HG03139 (cell line): ENCODE results near the gene KMT2E.
"Not testable (repeated sequence)": the region's sequence is repeated elsewhere in the genome, so short reads cannot be mapped to it uniquely, and the experiment has no call there.

ENCODE experiments used
- ATAC-seq: cut with Tn5 transposase; IDR thresholded peaks from one replicate; pipeline ENCODE4 v1.9.1; 2021; ENCODE audit not compliant: unreplicated experiment

The KMT2E gene, protein sequence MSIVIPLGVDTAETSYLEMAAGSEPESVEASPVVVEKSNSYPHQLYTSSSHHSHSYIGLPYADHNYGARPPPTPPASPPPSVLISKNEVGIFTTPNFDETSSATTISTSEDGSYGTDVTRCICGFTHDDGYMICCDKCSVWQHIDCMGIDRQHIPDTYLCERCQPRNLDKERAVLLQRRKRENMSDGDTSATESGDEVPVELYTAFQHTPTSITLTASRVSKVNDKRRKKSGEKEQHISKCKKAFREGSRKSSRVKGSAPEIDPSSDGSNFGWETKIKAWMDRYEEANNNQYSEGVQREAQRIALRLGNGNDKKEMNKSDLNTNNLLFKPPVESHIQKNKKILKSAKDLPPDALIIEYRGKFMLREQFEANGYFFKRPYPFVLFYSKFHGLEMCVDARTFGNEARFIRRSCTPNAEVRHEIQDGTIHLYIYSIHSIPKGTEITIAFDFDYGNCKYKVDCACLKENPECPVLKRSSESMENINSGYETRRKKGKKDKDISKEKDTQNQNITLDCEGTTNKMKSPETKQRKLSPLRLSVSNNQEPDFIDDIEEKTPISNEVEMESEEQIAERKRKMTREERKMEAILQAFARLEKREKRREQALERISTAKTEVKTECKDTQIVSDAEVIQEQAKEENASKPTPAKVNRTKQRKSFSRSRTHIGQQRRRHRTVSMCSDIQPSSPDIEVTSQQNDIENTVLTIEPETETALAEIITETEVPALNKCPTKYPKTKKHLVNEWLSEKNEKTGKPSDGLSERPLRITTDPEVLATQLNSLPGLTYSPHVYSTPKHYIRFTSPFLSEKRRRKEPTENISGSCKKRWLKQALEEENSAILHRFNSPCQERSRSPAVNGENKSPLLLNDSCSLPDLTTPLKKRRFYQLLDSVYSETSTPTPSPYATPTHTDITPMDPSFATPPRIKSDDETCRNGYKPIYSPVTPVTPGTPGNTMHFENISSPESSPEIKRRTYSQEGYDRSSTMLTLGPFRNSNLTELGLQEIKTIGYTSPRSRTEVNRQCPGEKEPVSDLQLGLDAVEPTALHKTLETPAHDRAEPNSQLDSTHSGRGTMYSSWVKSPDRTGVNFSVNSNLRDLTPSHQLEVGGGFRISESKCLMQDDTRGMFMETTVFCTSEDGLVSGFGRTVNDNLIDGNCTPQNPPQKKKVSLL (N-terminal part only)

DNA sequence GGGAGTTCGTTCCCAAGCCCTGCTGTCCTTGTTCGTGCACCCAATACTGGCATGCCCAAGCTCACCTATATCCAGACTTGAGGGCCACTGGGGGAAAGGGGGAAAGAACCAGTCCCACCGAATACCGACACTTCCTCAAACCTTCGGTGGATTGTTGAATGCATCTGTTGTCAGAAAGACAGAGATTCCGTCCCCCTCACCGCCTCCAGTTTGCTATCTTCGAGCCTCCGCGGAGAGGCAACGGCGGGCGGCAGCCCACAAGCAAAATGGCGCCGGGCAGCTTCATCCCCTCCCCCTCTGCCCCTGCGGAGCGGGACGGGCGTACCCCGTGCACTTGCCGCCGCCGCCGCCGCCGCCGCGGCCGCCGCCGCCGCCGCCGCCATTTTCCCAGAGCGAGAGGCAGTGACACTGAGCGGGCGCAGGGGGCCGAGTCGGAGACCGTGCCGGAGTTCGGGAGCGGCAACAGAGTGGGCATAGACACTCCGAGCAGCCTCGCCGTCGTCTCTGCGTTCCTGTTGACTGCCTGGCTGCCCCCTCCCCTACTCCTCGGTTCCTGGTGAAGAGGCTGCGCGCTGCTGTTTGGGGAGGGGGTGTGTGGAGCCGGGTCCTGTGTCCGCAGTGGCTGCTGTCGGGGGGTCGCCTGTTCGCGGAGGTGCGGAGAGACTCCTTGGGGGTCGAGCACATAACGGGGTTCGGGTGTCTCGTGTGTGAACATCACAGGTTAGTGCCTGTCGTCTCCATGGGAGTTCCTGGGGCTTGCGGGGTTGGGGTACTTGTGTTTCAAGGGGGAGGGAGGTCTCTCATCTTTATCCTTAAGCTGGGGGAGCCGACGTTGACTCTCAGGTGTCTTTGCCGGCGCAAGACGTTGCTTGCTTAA lies at the start of gene KMT2E:
Gene KMT2E (plus strand): TSS at position 390 of the 877 bp plus-strand sequence. CDS start 26,748 bp downstream, outside the sequence.
- ATAC-seq = peak; percentile 26

DNA sequence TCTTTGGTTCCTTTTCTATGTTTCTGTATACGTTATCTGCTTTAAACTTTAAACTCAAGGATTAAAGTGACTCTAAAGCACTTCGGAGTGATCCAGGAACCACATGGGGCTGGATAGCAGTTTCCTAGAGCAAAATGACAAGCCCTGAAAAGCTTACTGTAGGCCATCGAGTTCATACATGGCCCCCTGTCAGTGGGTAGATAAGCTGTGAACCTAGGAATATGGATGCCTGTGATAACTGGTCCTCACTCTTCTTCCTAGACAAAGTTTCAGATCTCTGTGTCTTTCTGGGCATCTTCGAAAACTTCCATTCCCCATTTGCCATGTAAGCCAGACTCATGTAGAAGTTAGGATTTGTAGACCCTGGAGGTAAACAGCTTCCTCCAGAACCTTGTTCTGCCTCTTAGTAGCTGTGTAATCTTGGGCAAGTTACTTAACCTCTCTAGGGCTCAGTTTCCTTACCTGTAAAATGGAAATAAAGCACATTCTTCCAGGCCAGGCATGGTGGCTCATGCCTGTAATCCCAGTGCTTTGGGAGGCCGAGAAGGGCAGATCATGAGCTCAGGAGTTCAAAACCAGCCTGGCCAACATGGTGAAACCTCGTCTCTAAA lies 49.3 kb upstream of the KMT2E start:
- ATAC-seq = no peak

DNA sequence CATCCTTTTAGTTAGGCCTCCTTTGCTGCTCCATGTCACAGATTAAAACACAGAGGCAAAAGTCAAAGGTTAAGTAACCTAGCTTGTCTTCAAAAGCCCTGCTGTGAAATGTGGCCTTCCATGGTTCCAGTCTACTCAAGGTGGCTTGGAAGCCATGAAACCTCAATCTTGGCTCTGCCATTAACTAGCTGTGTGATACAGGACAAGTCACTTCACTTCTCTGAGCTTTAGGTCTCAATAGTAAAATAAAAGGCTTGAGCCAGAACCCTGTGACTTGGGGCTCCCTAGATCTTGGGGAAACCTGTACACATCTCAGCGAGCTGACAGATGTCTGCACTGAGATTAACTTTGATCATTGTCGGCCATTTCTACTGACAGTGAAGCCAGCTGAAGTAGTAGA lies 48.0 kb upstream of the KMT2E start:
- no peak for ATAC-seq

DNA sequence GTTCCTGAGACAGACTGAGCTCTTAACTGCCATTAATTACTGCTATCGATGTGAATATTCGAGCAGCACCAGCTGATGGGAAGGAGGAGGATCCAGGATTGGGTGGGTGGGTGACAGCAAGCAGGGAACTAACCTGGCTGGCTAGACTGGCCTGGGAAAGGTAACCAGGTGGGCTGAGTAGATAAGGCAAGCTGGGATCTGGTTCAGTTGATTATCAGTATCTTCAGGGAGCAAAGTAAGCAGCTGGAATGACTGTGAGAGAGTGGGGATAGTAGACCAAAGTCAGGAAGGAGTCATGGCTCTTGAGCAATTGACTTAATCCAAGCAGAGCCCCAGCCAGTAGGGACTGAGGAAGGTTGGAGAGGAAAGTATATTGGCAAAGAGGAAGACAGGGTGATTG lies 46.9 kb upstream of the KMT2E start:
- ATAC-seq = no peak

DNA sequence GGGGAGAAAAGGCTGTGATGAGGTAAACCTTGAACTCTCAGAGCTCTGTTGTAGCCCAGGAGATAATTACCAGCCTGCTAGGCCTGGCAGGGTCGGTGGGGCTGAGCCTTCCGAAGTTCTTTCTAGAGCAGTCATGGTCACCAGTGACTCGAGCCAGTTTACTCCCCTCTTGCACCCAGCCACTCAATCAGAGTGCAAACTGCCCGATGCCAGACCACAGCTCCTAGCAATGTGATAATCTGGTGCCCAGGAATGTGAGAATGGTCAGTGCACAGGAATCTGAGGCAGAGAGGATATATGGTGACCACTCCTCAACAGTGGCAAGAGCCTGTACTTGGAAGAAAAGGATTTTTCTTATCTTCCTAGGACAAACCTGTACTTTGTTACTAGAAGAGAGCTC lies 46.4 kb upstream of the KMT2E start:
- no peak for ATAC-seq

DNA sequence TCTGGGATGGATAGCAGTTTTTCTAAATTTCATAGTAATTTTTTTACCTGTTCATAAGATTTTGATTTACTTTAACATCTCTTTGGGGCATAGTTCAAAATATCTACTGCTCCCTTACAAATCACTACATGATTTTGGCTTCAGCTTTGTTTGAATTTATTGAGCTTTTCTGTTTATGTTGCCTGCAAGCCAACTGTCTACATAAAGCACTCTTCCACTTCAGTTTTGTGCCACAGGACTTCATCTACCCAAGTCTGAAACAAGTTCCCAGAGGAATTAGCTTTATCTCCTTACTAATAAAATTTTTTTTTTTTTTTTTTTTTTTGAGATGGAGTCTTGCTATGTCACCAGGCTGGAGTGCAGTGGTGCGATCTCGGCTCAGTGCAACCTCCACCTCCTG lies 45.4 kb upstream of the KMT2E start:
- ATAC-seq = no peak

DNA sequence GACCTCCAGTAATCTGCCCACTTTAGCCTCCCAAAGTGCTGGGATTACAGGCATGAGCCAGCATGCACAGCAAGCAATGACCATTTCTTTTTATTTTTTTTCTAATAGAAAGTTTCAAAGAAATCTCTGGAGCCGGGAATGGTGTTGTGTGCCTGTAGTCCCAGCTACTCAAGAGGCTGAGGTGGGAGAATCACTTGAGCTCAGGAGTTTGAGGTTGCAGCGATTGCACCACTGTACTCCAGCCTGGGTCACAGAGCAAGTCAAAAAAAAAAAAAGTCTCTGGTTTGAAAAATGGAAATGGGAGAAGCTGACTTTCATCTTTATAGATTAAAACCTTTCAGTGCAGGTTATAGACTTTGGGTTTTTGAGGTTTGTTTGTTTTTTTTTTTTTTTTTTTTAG lies 44.8 kb upstream of the KMT2E start:
- ATAC-seq = no peak

DNA sequence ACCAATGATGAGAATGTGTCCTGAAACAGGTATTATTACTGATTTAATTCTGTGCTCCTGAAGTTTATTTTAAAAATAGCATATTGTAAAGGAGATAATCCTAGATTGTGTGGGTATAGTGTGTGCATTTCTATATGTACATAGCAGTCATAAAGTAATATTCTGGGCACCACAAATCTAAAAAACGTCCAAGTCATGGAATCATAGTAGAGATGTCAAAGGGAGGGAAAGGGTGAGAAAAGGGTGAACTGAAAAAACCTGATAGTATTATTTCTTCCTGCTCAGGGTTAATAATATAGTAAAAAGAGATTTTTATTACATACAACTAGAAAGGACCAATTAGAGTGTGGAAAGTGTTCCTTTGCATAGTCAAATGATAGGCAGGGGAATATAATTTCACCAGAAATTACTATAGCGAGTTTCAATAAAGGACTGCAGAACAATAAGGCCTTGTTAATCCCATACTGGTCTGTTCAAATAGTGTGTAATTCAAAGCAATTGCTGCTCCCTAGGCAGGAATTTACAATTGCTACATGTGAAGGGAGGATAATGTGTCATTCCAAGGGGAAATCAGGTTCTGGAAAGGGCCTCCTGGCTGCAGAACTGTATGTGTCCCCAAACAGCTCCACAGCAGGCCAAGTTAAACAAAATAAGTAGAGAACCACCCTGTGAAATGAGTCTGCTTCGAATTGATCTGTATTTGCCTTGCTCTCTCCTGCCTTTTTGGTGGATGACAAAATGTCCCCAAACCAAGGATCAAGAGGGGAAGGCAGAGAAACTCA lies 42.5 kb upstream of the KMT2E start:
- ATAC-seq = no peak

DNA sequence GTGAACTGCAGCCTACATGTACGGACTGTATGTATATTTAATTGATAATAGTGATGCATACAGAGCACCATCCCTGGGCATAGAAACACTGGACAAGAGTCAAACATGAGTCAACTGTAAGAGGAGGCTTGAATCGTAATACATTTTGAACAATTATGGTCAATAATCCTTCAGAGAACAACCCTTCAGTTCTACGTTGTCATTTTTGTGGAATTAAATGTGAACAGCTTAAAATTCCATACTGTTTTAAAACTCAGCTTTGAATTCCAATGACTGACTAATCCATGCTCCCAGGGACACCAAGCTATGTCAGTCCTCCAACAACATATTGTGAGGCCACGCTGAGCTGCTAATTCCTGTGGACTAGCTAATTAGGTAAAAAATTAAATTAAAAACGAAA lies 41.5 kb upstream of the KMT2E start:
- ATAC-seq = no peak

DNA sequence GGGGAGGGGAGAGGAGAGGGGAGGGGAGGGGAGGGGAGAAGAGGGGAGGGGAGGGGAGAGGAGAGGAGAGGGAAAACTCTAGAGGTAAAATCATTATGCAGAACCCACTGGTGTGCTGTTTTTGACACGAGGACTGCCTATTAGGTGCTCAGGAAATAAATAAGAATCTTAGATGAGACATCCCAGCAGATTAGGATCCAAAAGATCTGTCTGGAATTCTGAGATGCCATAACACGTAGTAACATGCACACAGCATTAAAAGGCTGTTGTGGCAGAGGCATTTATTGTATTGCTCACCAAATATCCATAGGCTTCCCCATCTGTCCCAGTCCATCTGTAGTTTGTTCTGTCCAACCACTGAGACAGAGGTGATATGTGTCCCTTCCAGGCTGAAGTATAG lies 40.8 kb upstream of the KMT2E start:
- ATAC-seq = no peak

DNA sequence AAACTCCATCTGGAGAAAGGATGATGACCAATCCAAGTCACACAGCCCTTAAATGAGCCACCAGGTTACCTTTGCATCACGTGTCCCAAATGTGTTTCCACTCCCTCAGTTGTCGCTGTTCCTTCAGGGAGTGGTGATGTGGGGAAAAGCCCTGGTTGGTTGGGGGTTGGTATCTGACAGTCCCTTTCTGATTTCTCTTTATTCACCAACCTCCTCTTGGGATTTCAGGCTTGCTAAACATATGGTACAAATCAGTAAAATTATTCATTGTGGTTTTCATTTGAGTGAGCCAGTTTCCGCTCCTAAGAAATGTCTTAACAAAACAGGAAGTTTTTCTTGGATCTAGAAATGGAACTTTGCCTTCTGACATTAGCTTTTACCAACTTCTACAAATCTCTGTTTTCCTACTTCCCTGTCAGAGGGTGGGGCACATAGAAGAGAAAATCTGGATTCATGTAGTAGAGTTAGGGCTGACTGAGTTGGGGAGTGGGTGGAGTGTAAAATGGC lies 40.0 kb upstream of the KMT2E start:
- no peak for ATAC-seq

DNA sequence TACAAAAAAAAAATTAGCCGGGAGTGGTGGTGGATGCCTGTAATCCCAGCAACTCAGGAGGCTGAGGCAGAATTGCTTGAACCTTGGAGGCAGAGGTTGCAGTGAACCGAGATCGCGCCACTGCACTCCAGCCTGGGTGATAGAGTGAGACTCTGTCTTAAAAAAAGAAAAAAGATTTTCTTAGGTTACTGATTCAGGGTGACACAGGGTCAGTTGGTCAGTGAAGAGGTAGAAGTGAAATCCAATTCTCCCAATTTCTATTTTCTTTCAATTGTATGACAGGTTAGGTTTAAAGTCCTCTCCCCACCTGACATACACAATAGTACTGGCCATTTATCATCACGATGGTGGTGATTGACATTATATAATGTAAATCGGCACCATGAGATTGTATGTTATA lies 38.5 kb upstream of the KMT2E start:
- ATAC-seq = not testable (repeated sequence)

DNA sequence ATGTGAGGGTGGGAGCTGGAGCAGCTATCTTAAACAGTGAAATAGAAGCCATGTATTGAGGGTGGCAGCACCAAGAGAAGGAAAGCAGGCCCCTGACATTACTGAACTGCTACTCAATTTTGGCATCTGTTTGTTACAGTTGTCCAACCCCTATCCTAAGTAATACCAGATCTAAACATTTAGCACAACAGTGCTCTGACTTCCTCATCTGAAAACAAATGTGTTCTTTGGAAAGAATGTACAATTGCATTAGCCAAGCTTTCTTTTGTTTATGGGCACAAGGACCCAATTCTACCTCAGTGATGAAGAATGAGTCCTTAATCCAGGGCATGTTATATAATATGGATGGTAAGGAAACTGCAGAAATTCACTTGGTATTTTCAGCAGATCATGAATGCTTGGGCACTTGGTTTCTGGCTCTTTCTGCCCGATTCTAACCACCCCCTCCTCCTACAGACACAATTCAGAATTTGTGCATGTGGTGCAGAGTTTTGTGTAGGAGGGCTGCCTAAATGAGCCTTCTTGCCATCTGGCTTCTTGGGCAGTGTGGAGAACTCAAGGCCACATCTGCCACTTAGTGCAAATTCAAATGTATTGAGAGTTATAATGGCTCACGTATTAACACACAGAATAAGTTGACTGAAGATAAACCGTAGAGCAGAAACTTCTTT lies 36.9 kb upstream of the KMT2E start:
- ATAC-seq = no peak

DNA sequence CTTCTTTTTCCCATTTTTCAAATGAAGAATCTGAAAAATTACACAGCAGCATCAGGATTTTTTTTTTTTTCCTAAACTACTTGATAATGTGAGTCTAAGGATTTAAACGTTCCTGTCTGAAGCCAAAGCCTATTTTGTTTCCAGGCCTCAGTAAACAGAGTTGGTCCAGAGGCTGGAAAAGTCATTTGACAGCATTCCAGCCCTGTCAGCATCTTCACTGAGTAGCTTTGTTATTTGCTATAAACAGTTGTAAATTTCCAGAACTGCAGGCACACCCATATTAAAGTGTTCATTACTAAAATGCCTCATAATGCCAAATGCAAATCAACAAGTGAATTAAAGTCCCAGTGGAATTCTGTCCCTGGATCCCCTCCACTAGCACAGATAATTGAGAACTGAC lies 35.5 kb upstream of the KMT2E start:
- ATAC-seq = no peak

DNA sequence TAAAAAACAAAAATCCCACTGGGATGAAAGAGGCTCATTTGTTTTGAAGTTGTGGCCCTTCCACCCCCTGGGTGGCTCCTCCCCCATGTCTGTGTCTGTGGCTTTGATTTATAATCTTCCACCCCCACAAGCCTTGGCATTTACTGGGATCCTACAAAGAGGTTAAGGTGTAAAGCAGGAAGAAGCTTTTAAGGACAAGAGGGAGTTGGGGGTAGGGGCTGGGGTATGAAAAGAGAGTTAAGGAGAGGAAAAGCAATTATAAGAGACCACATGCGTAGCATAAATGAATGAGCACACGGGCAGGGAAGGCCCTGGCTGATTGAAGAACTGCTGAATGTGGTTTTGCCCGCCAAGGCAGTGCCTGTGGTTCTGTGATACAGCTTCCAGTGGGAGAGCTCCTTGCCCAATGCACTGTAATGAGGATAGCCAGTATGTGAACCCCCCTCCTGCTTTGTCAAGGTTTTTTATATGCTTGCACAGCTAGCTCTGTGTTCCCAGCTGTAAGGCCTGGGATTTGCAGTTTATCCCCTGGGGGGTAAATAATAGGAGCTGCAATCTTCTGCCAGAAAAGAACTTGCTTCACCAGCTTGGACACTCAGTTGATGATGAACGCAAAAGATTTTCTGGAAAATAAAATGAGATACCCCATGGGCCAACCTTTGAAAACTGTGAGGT lies 34.7 kb upstream of the KMT2E start:
- ATAC-seq = no peak

DNA sequence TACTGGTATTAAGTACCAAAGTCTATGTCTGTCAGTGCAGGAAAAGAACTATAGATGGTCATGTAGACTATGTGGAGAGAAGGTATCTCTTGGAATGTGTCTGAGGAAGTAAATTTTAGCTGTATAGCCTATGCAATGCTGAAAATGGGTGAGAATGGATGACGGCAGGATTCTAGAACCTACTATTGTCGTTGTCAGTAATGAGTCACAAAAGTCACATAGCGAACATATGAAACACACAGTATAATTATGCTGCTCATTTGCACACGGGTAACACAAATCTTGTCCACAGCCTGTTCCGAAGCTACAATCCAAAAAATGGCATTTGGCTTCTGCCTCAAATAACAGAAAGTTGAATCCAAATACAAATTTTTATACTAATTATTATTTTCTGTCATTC lies 33.6 kb upstream of the KMT2E start:
- no peak for ATAC-seq

DNA sequence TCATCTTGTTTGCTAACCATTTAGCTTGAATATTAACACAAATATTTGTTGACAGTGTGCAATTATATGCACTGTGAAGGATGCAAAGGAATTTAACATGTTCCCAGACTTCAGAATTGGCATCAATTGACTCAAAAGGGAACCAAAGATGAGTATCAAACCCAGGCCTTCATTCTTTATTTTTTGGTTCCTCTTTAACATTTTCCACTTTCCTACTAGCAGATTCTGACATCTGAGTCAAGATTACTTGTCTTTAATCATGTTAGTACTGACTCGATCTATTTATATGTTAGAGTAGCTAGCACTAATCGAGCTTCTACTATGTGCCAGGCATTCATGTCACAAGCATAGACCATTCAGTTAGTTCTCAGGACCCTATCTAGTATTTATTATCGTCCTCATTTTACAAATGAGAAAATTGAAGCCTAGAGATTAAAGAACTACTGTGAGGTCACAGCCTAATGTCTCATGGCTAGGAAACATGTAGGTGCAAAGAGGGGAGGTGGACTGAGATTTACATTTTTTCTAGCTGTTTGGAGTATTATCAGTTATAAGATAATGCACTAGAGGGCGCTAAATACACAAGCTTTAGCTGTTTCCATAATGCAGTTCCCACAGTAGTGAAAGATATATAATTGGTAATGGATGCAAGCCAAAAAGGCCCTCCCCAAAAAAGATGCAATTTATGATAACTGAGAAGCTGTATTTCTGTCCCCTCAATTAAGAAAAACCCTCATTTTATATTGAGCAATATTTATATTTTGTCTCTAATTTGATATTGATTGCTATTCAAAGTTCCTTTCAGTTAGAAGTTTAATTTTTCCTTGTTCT lies 32.9 kb upstream of the KMT2E start:
- no peak for ATAC-seq
